Astrocyte (in vitro differentiated cells and primary cell): ENCODE measurements around the gene CKS1B.

Experiments
- CTCF ChIP-seq: IDR thresholded peaks from 2 replicates; pipeline ENCODE4 v1.5.1; 2011; ENCODE audit warnings: low read depth, mild to moderate bottlenecking, inconsistent platforms, low read length, moderate library complexity; ENCODE audit not compliant: insufficient read depth
- EZH2 ChIP-seq: IDR thresholded peaks from 2 replicates; pipeline ENCODE4 v1.6.1; 2012; ENCODE audit warnings: mild to moderate bottlenecking, low read length, inconsistent platforms; ENCODE audit not compliant: insufficient read depth

- TF ChIP-seq CTCF (no peak), EZH2 (no peak)
Observed at GRCh38 chr1:154940213-154940560, 34.3 kb upstream of the CKS1B start.
